Testis (tissue), 3 donors: ENCODE data around the gene FGF6. TPM values are rescaled to one million over a fixed set of nuclear protein-coding genes. Genes with fewer than 3 reads are reported as not detected.

Experiments
- DNase-seq: peaks from one replicate; pipeline ENCODE4 v3.0.0-alpha.2; 2019
- H3K27ac ChIP-seq, 2 donors: fragments of 200-600 bp; sonication (generic); one replicate each; pipeline ENCODE4 v1.5.1; 2019
- H3K27me3 ChIP-seq: fragments of 200-600 bp; sonication (generic); one replicate; pipeline ENCODE4 v1.5.1; 2019
- H3K36me3 ChIP-seq: fragments of 200-600 bp; sonication (generic); one replicate; pipeline ENCODE4 v1.5.1; 2017; ENCODE audit warnings: low read depth; ENCODE audit errors: missing control alignments
- H3K4me1 ChIP-seq: fragments of 200-600 bp; sonication (generic); one replicate; pipeline ENCODE4 v1.5.1; 2019
- H3K4me3 ChIP-seq, 2 donors: fragments of 200-600 bp; sonication (generic); one replicate each; pipeline ENCODE4 v1.5.1; 2017 to 2019
- H3K9me3 ChIP-seq: fragments of 200-600 bp; sonication (generic); one replicate; pipeline ENCODE4 v1.5.1; 2017
- POLR2A ChIP-seq: fragments of 450-650 bp; IDR thresholded peaks from one replicate; pipeline ENCODE4 v1.6.1; 2017; ENCODE audit warnings: antibody characterized with exemption, mild to moderate bottlenecking, moderate library complexity
- WGBS, 2 donors: methylation state at CpG; one replicate each; pipeline ENCODE4 v1.1.5; 2018; 5-methylcytosine and 5-hydroxymethylcytosine counted together
- intact Hi-C: fragments of 100-400 bp; cut with DNase I; formaldehyde crosslinking; loops from one replicate; pipeline ENCODE4 v1.15.1; 2023; ENCODE audit warnings: low total_unique reads
- polyA plus RNA-seq: library from polyadenylated mRNA; stranded (reverse); fragments of 350-450 nt; fragmentation: Illumina TruSeq; extraction: RNeasy Lipid Tissue Mini Kit (QIAGEN cat#74804); gene quantifications from one replicate; pipeline ENCODE4 v1.2.3, GENCODE V29; 2014; ENCODE audit warnings: low read depth, low replicate concordance; ENCODE audit not compliant: insufficient read depth
- total RNA-seq, 2 donors: library from RNA; depleted of rRNA; stranded (reverse); fragments of >200 nt; gene quantifications; one replicate each; pipeline ENCODE4 v1.2.3, GENCODE V29; 2016
- TF ChIP-seq, protein P1 (sequence below), 3 experiments: fragments of 450-650 bp in 2 of 3; fragments of 200-600 bp in 1 of 3; sonication (generic) in 1 of 3; IDR thresholded peaks; one replicate each; pipeline ENCODE4 v1.5.1; 2016 to 2019; ENCODE audit warnings: antibody characterized with exemption in 3 of 3, mild to moderate bottlenecking in 2 of 3, moderate library complexity in 1 of 3

The FGF6 gene
- total and polyA plus RNA-seq, 3 donors from 2014 or later = not detected

DNA sequence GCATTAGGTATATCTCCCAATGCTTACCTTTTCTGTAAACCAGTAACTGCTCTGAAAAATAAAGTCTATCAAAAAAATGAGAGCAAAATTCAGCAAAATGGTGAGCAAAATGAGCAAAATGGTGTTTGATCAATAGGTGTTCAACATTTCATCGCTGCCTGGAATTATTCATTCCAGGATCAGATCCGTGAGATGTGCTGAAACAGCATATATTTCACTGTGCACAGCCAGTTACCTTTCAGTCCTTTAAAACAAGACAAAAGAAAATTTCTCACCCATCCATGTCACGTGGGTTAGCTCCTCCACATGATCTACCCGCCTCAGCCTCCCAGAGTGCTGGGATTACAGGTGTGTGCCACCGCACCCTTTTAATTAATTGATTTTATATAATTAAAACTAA, 58.0 kb downstream of the FGF6 start:
- H3K4me1 ChIP-seq = no peaks in the 10 kb centered on the region
- TF ChIP-seq, protein P1, sequence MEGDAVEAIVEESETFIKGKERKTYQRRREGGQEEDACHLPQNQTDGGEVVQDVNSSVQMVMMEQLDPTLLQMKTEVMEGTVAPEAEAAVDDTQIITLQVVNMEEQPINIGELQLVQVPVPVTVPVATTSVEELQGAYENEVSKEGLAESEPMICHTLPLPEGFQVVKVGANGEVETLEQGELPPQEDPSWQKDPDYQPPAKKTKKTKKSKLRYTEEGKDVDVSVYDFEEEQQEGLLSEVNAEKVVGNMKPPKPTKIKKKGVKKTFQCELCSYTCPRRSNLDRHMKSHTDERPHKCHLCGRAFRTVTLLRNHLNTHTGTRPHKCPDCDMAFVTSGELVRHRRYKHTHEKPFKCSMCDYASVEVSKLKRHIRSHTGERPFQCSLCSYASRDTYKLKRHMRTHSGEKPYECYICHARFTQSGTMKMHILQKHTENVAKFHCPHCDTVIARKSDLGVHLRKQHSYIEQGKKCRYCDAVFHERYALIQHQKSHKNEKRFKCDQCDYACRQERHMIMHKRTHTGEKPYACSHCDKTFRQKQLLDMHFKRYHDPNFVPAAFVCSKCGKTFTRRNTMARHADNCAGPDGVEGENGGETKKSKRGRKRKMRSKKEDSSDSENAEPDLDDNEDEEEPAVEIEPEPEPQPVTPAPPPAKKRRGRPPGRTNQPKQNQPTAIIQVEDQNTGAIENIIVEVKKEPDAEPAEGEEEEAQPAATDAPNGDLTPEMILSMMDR (IDR thresholded peaks at IDR 0.05) = no peak
- TF ChIP-seq POLR2A = no peak
- no peak for DNase-seq
- intact Hi-C loops = no loop called here
- WGBS, 2 donors = 86 to 95% methylated on average over 5 of the region's 5 CpGs
- H3K27ac ChIP-seq = no peak overlapping the region
- no peak overlapping the region for H3K4me3 ChIP-seq
- H3K36me3 ChIP-seq = no peaks in the 10 kb centered on the region
- H3K27me3 ChIP-seq = no peaks in the 10 kb centered on the region
- H3K9me3 ChIP-seq = no peaks in the 10 kb centered on the region

DNA sequence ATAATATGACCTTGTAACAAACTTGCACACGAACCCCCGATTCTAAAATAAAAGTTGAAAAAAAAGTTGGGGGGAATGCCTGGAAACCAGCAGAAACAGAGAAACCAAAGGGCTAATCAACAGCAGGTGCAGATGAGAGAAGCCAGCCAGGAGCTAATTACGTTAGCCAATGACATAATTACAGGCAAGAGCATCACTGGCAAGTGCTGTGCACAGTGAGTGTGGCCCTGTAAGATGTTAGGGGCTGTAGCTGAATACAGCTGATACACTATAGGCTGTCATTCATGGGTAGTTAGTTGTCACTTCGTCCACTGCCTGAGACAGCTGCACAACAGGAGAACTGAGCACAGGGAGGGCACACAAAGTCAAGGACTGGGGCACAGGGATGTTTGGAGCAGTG, 58.8 kb downstream of the FGF6 start:
- no peak for DNase-seq
- Histone ChIP-seq H3K27me3 (no peaks in the 10 kb centered on the region), H3K36me3 (no peaks in the 10 kb centered on the region), H3K4me3 (no peak overlapping the region), H3K9me3 (no peaks in the 10 kb centered on the region), H3K4me1 (no peaks in the 10 kb centered on the region), H3K27ac (no peak overlapping the region)
- intact Hi-C loops = no loop called here
- TF ChIP-seq POLR2A = no peak
- TF ChIP-seq, protein P1 (IDR thresholded peaks at IDR 0.05) = no peak
- 69 to 85% methylated on average over 4 of the region's 4 CpGs for WGBS, 2 donors

Other genes with a start within 250 kb of the FGF6 start
- gene CCND2, start 172.1 kb downstream of the FGF6 start, total RNA-seq = 10 to 100 TPM; 19.9 to 21.3 TPM
- gene CCND2, start 172.1 kb downstream of the FGF6 start, polyA plus RNA-seq = 7.9 TPM
- 10 to 100 TPM in 1 of 2 donors, 1 to 10 TPM in 1; 5.1 to 14.6 TPM for gene TIGAR, start 124.6 kb downstream of the FGF6 start, total RNA-seq
- 14.2 TPM for gene TIGAR, start 124.6 kb downstream of the FGF6 start, polyA plus RNA-seq
- gene FGF23, start 66.1 kb downstream of the FGF6 start, total RNA-seq = not detected
- gene FGF23, start 66.1 kb downstream of the FGF6 start, polyA plus RNA-seq = 0.12 TPM
- gene RAD51AP1, start 93.1 kb upstream of the FGF6 start, total RNA-seq = 10 to 100 TPM; 17.0 to 19.4 TPM
- 21.9 TPM for gene RAD51AP1, start 93.1 kb upstream of the FGF6 start, polyA plus RNA-seq
- 100 to 1,000 TPM in 1 of 2 donors, 10 to 100 TPM in 1; 91.2 to 138 TPM for gene DYRK4, start 116.4 kb upstream of the FGF6 start, total RNA-seq
- gene DYRK4, start 116.4 kb upstream of the FGF6 start, polyA plus RNA-seq = 189 TPM
- gene AKAP3, start 203.2 kb upstream of the FGF6 start, total RNA-seq = 100 to 1,000 TPM in 1 of 2 donors, 10 to 100 TPM in 1; 71.0 to 145 TPM
- 251 TPM for gene AKAP3, start 203.2 kb upstream of the FGF6 start, polyA plus RNA-seq
- 10 to 100 TPM; 19.0 to 23.4 TPM for gene NDUFA9, start 203.3 kb upstream of the FGF6 start, total RNA-seq
- 46.7 TPM for gene NDUFA9, start 203.3 kb upstream of the FGF6 start, polyA plus RNA-seq